IMR-90 (cell line): Measurements from ENCODE around the gene NR4A2. TPM values are rescaled to one million over a fixed set of nuclear protein-coding genes. Genes with fewer than 3 reads are reported as not detected.

Source experiments
- ATAC-seq: fragments of 200-7000 bp; cut with Tn5 transposase; 2 replicates; pipeline ENCODE4 v1.9.1; 2020; ENCODE audit warnings: low read depth, mild to moderate bottlenecking, moderate library complexity
- BruUV-seq: library from RNA; stranded (reverse); fragments of 400-500 nt; replicated peaks from 2 replicates; lab custom pipeline; 2021; lab: Mats Ljungman, UMichigan
- CTCF ChIA-PET: fragments of 300-600 bp; formaldehyde crosslinking; extraction: SDS; loops from one replicate; lab custom pipeline; 2021; ENCODE audit warnings: antibody characterized with exemption; lab: Yijun Ruan, JAX
- POLR2A ChIA-PET: fragments of 300-600 bp; sonication (Branson Sonifier 250); formaldehyde crosslinking; loops from one replicate; lab custom pipeline; 2022; ENCODE audit warnings: antibody characterized with exemption; ENCODE audit not compliant: unreplicated experiment; lab: Charles Lee
- DNase-seq: peaks from one replicate; pipeline ENCODE4 v3.0.0; 2013
- H2AFZ ChIP-seq: replicated peaks from 2 replicates; pipeline ENCODE3; 2013; ENCODE audit warnings: low read length, mild to moderate bottlenecking; ENCODE audit not compliant: poor library complexity
- H2AK5ac ChIP-seq: 2 replicates; pipeline ENCODE4 v1.6.1; 2013; ENCODE audit warnings: low read depth, low read length, inconsistent platforms
- H2AK9ac ChIP-seq: replicated peaks from 2 replicates; pipeline ENCODE3; 2013; ENCODE audit warnings: mild to moderate bottlenecking, low read depth, low read length, moderate library complexity; ENCODE audit not compliant: poor library complexity
- H2BK120ac ChIP-seq: 2 replicates; pipeline ENCODE4 v1.6.1; 2013; ENCODE audit warnings: low read depth, low read length, inconsistent platforms
- H2BK15ac ChIP-seq: 3 replicates; pipeline ENCODE4 v1.6.1; 2013; ENCODE audit warnings: low read depth, low read length, inconsistent platforms
- H2BK20ac ChIP-seq: 2 replicates; pipeline ENCODE4 v1.6.1; 2013; ENCODE audit warnings: low read depth, mild to moderate bottlenecking, inconsistent platforms, low read length, moderate library complexity
- H2BK5ac ChIP-seq: 2 replicates; pipeline ENCODE4 v1.6.1; 2013; ENCODE audit warnings: mild to moderate bottlenecking, low read depth, low read length, inconsistent platforms; ENCODE audit not compliant: poor library complexity, severe bottlenecking
- H3K14ac ChIP-seq: replicated peaks from 2 replicates; pipeline ENCODE4 v1.6.1; 2013; ENCODE audit warnings: low read depth, low read length, inconsistent platforms
- H3K18ac ChIP-seq: 2 replicates; pipeline ENCODE4 v1.6.1; 2013; ENCODE audit warnings: low read depth, low read length, control low read depth
- H3K23ac ChIP-seq: 2 replicates; pipeline ENCODE4 v1.6.1; 2013; ENCODE audit warnings: low read depth, low read length, inconsistent platforms
- H3K27ac ChIP-seq: 2 replicates; pipeline ENCODE4 v1.5.1; 2013; ENCODE audit warnings: mild to moderate bottlenecking, control low read depth, low read length; ENCODE audit not compliant: insufficient read depth
- H3K27me3 ChIP-seq: 2 replicates; pipeline ENCODE4 v1.6.1; 2013; ENCODE audit warnings: low read length; ENCODE audit not compliant: control insufficient read depth, insufficient read depth
- H3K36me3 ChIP-seq: 2 replicates; pipeline ENCODE4 v1.6.1; 2013; ENCODE audit warnings: low read length, mixed read lengths; ENCODE audit not compliant: control insufficient read depth, insufficient read depth
- H3K4ac ChIP-seq: 2 replicates; pipeline ENCODE4 v1.6.1; 2013; ENCODE audit warnings: low read depth, low read length, inconsistent platforms
- H3K4me1 ChIP-seq: 2 replicates; pipeline ENCODE4 v1.6.1; 2013; ENCODE audit warnings: low read length, mixed read lengths; ENCODE audit not compliant: control insufficient read depth, insufficient read depth
- H3K4me2 ChIP-seq: 2 replicates; pipeline ENCODE4 v1.6.1; 2013; ENCODE audit warnings: low read depth, mild to moderate bottlenecking, control low read depth, low read length, moderate library complexity
- H3K4me3 ChIP-seq: 2 replicates; pipeline ENCODE4 v1.5.1; 2013; ENCODE audit warnings: low read depth, mild to moderate bottlenecking, control low read depth, low read length, moderate library complexity; ENCODE audit not compliant: insufficient read depth
- H3K56ac ChIP-seq: 2 replicates; pipeline ENCODE4 v1.6.1; 2013; ENCODE audit warnings: low read length, inconsistent platforms; ENCODE audit not compliant: insufficient read depth; ENCODE audit errors: extremely low read depth
- H3K79me1 ChIP-seq, 2 experiments: 2 replicates each; pipeline ENCODE4 v1.6.1; 2013; ENCODE audit warnings: low read length in 2 of 2, inconsistent platforms in 1 of 2, low read depth in 1 of 2
- H3K9ac ChIP-seq: 2 replicates; pipeline ENCODE4 v1.6.1; 2013; ENCODE audit warnings: low read depth, low read length, control low read depth
- H3K9me1 ChIP-seq: 2 replicates; pipeline ENCODE4 v1.6.1; 2013; ENCODE audit warnings: low read length, inconsistent platforms; ENCODE audit not compliant: insufficient read depth
- H3K9me3 ChIP-seq: 2 replicates; pipeline ENCODE4 v1.6.1; 2013; ENCODE audit warnings: low read length; ENCODE audit not compliant: control insufficient read depth, insufficient read depth
- H4K20me1 ChIP-seq: 2 replicates; pipeline ENCODE4 v1.6.1; 2013; ENCODE audit warnings: low read length, inconsistent platforms; ENCODE audit not compliant: insufficient read depth
- H4K5ac ChIP-seq: 2 replicates; pipeline ENCODE4 v1.6.1; 2013; ENCODE audit warnings: mild to moderate bottlenecking, low read depth, low read length, control low read depth
- H4K8ac ChIP-seq, 2 experiments: 2 replicates each; pipeline ENCODE4 v1.6.1; 2013; ENCODE audit warnings: low read depth in 2 of 2, low read length in 2 of 2, control low read depth in 1 of 2, inconsistent platforms in 1 of 2
- H4K91ac ChIP-seq: 2 replicates; pipeline ENCODE4 v1.6.1; 2013; ENCODE audit warnings: low read depth, low read length, inconsistent platforms; ENCODE audit not compliant: insufficient read depth
- BHLHE40 ChIP-seq: fragments of 150-350 bp; IDR thresholded peaks from 2 replicates; pipeline ENCODE4 v1.6.1; 2016; ENCODE audit warnings: mild to moderate bottlenecking, low read depth, low read length
- CEBPB ChIP-seq: IDR thresholded peaks from 2 replicates; pipeline ENCODE4 v1.6.1; 2012; ENCODE audit warnings: low read depth, low read length, improper control_type of control experiment
- CHD1 ChIP-seq: IDR thresholded peaks from 2 replicates; pipeline ENCODE4 v1.6.1; 2012; ENCODE audit warnings: low read depth, low read length, improper control_type of control experiment
- ELK1 ChIP-seq: fragments of 150-350 bp; IDR thresholded peaks from 2 replicates; pipeline ENCODE4 v1.6.1; 2016; ENCODE audit warnings: low read depth, mild to moderate bottlenecking, low read length, moderate library complexity, borderline replicate concordance
- FOS ChIP-seq: fragments of 150-350 bp; IDR thresholded peaks from 2 replicates; pipeline ENCODE4 v1.6.1; 2016; ENCODE audit warnings: low read depth, low read length
- MAZ ChIP-seq: IDR thresholded peaks from 2 replicates; pipeline ENCODE4 v1.6.1; 2012; ENCODE audit warnings: low read depth, mild to moderate bottlenecking, low read length, improper control_type of control experiment, moderate library complexity, borderline replicate concordance
- MXI1 ChIP-seq: IDR thresholded peaks from 2 replicates; pipeline ENCODE4 v1.6.1; 2012; ENCODE audit warnings: low read depth, mild to moderate bottlenecking, low read length, moderate library complexity, borderline replicate concordance
- NFE2L2 ChIP-seq: fragments of 150-350 bp; IDR thresholded peaks from 2 replicates; pipeline ENCODE4 v1.6.1; 2016; ENCODE audit warnings: low read depth, mild to moderate bottlenecking, low read length
- POLR2A ChIP-seq: IDR thresholded peaks from 2 replicates; pipeline ENCODE4 v1.6.1; 2012; ENCODE audit warnings: mild to moderate bottlenecking, low read depth, low read length
- RCOR1 ChIP-seq: IDR thresholded peaks from 2 replicates; pipeline ENCODE4 v1.6.1; 2012; ENCODE audit warnings: mild to moderate bottlenecking, low read length, improper control_type of control experiment; ENCODE audit not compliant: insufficient replicate concordance
- RFX5 ChIP-seq: IDR thresholded peaks from 2 replicates; pipeline ENCODE4 v1.8.0; 2012; ENCODE audit warnings: low read depth, mild to moderate bottlenecking, low read length, moderate library complexity
- SMC3 ChIP-seq: fragments of 150-350 bp; IDR thresholded peaks from 2 replicates; pipeline ENCODE4 v1.6.1; 2016; ENCODE audit warnings: low read depth, mild to moderate bottlenecking, antibody characterized with exemption, low read length, moderate library complexity
- USF2 ChIP-seq: fragments of 150-350 bp; IDR thresholded peaks from 2 replicates; pipeline ENCODE4 v1.6.1; 2017; ENCODE audit warnings: mild to moderate bottlenecking, antibody characterized with exemption, low read length, low read depth
- WGBS, 2 experiments: methylation state at CpG; one replicate each; pipeline versions ENCODE4 v1.1.5 to v1.1.7; 2013; ENCODE audit warnings: missing lambda C conversion rate in 2 of 2; ENCODE audit not compliant: insufficient read length in 1 of 2; ENCODE audit errors: extremely low coverage in 2 of 2; 5-methylcytosine and 5-hydroxymethylcytosine counted together
- dilution Hi-C: fragments of 300-500 bp; cut with HindIII; formaldehyde crosslinking; loops from one replicate; pipeline ENCODE4 v1.14.3; 2018; ENCODE audit warnings: low sequenced_read_pairs; ENCODE audit not compliant: unreplicated experiment
- in situ Hi-C: fragments of 300-500 bp; cut with MboI; formaldehyde crosslinking; loops from 3 replicates; pipeline ENCODE4 v1.14.3; 2019; ENCODE audit warnings: low sequenced_read_pairs, inconsistent platforms, mixed read lengths
- intact Hi-C: fragments of 100-400 bp; cut with micrococcal nuclease; formaldehyde crosslinking; loops from 2 replicates; pipeline ENCODE4 v1.10.0; 2022
- polyA plus RNA-seq, 3 experiments: library from polyadenylated mRNA; depleted of rRNA; stranded (reverse); fragments of >200 nt; gene quantifications; 2 replicates each; pipeline ENCODE4 v1.2.3, GENCODE V29; 2012; ENCODE audit warnings: low replicate concordance in 1 of 3
- total RNA-seq: library from RNA; depleted of rRNA; stranded (reverse); fragments of >200 nt; gene quantifications from 2 replicates; pipeline ENCODE4 v1.2.3, GENCODE V29; 2012

Gene NR4A2
- total and polyA plus RNA-seq, 2 of the 4 experiments (the other 2 are of a cell fraction), result 0.72 to 2.3 TPM

- Histone ChIP-seq H3K9me1 (no peaks in the 10 kb centered on the region), H3K27me3 (no peaks in the 10 kb centered on the region), H2AK5ac (no peak overlapping the region), H2BK20ac (no peak overlapping the region), H4K5ac (no peak overlapping the region), H3K4me3 (no peak overlapping the region), H3K36me3 (peaks cover 12% of the 10 kb centered on the region), H3K18ac (no peak overlapping the region), H3K14ac (no peak overlapping the region), H3K27ac (no peak overlapping the region), H3K4me2 (peak overlapping the region; percentile 88), H3K9ac (no peak overlapping the region), H4K8ac (no peak overlapping the region), H2AFZ (peak overlapping the region; percentile 39), H3K4me1 (no peaks in the 10 kb centered on the region), H3K56ac (no peak overlapping the region), H4K91ac (no peak overlapping the region), H2BK15ac (no peak overlapping the region), H2AK9ac (no peak overlapping the region), H3K23ac (no peak overlapping the region), H3K4ac (no peak overlapping the region), H3K79me1 (no peaks in the 10 kb centered on the region), H2BK120ac (no peak overlapping the region), H2BK5ac (no peak overlapping the region), H3K9me3 (no peaks in the 10 kb centered on the region), H4K20me1 (no peaks in the 10 kb centered on the region)
- ATAC-seq (no peak), DNase-seq (no peak)
- dilution Hi-C loops, result no loop called here
- in situ Hi-C loops, result no loop called here
- intact Hi-C loops, result no loop called here
- POLR2A ChIA-PET, result no interaction called here
- CTCF ChIA-PET, result no interaction called here
- 20% methylated on average over 3 of the region's 21 CpGs; no CpG with 5 or more reads in 1 of the 2 experiments for WGBS, 2 experiments
- no TSS peak for BruUV-seq
- TF ChIP-seq POLR2A (no peak), BHLHE40 (no peak), MXI1 (no peak), RFX5 (no peak), MAZ (no peak), ELK1 (no peak), SMC3 (no peak), CEBPB (no peak), FOS (no peak), USF2 (no peak), RCOR1 (no peak), NFE2L2 (no peak), CHD1 (no peak)
Observed at GRCh38 chr2:156322051-156322685, 10.4 kb downstream of the NR4A2 start.
